NCI-H1417 treated with DMSO at 0.1 percent for 48 hours (cell line): Measurements from ENCODE around the gene TANGO6.
A peak's percentile ranks its signal among the peaks of the same experiment; 100 is the strongest.

Source experiments
- DNase-seq: peaks from one replicate; lab custom pipeline; 2025; lab: John Stamatoyannopoulos, UW

Gene TANGO6

GRCh38 chr16:68843482-68844210 is at the start of gene TANGO6:
Gene TANGO6, plus strand, starts transcription at chr16:68843531. Its CDS starts 87 bp downstream, at chr16:68843618.
- DNase-seq = peak; percentile 35

GRCh38 chr16:68798398-68798797 is 44.9 kb upstream of the TANGO6 start:
- DNase-seq = no peak

GRCh38 chr16:68800257-68800875 is 43.0 kb upstream of the TANGO6 start:
- DNase-seq = peak; percentile 24

- no peak for DNase-seq
These were observed 41.1 kb upstream of the TANGO6 start for GRCh38 chr16:68802190-68802589.

GRCh38 chr16:68806422-68806821 is 36.9 kb upstream of the TANGO6 start:
- DNase-seq = no peak

- DNase-seq = no peak
These were observed 36.4 kb upstream of the TANGO6 start for GRCh38 chr16:68806981-68807380.

GRCh38 chr16:68814516-68814915 is 28.8 kb upstream of the TANGO6 start:
- DNase-seq = no peak

GRCh38 chr16:68823401-68824135 is 19.8 kb upstream of the TANGO6 start:
- DNase-seq = no peak

- DNase-seq = no peak
These were observed 17.9 kb upstream of the TANGO6 start for GRCh38 chr16:68825427-68825826.

GRCh38 chr16:68826652-68827051 is 16.7 kb upstream of the TANGO6 start:
- DNase-seq = no peak

GRCh38 chr16:68833251-68833650 is 10.1 kb upstream of the TANGO6 start:
- DNase-seq = no peak

GRCh38 chr16:68834550-68834949 is 8.8 kb upstream of the TANGO6 start:
- no peak for DNase-seq

GRCh38 chr16:68835970-68836369 is 7.4 kb upstream of the TANGO6 start:
- no peak for DNase-seq

- no peak for DNase-seq
These were observed 3.5 kb upstream of the TANGO6 start for GRCh38 chr16:68839831-68840230.

- DNase-seq = peak; percentile 35
These were observed 308 bp upstream of the TANGO6 start for GRCh38 chr16:68842964-68843481.

- no peak for DNase-seq
These were observed 857 bp downstream of the TANGO6 start for GRCh38 chr16:68844211-68844564.

- no peak for DNase-seq
These were observed 5.5 kb downstream of the TANGO6 start for GRCh38 chr16:68848786-68849185.

- DNase-seq = no peak
These were observed 7.2 kb downstream of the TANGO6 start for GRCh38 chr16:68850481-68850880.

- DNase-seq = no peak
These were observed 8.3 kb downstream of the TANGO6 start for GRCh38 chr16:68851601-68852000.

GRCh38 chr16:68857479-68857878 is 14.1 kb downstream of the TANGO6 start:
- DNase-seq = no peak

GRCh38 chr16:68859828-68860227 is 16.5 kb downstream of the TANGO6 start:
- DNase-seq = no peak

- DNase-seq = no peak
These were observed 17.9 kb downstream of the TANGO6 start for GRCh38 chr16:68860978-68861892.
